ENCODE data around the gene CDC14B. TPM values are rescaled to one million over a fixed set of nuclear protein-coding genes. Genes with fewer than 3 reads are reported as not detected.
A peak's percentile ranks its signal among the peaks of the same experiment; 100 is the strongest.

CDC14B gene
- total and polyA plus RNA-seq, 2 experiments from 2014 or later: 48.5 to 49.4 TPM

- no peaks in the 10 kb centered on the region for H3K36me3 ChIP-seq
- H3K27ac ChIP-seq: peak overlapping the region; percentile 89
- H3K4me3 ChIP-seq: peak overlapping the region; percentile 97
- no peaks in the 10 kb centered on the region for H3K9me3 ChIP-seq (ENCODE audit: low read depth)
- no peaks in the 10 kb centered on the region for H3K27me3 ChIP-seq
- TF ChIP-seq, protein P1, sequence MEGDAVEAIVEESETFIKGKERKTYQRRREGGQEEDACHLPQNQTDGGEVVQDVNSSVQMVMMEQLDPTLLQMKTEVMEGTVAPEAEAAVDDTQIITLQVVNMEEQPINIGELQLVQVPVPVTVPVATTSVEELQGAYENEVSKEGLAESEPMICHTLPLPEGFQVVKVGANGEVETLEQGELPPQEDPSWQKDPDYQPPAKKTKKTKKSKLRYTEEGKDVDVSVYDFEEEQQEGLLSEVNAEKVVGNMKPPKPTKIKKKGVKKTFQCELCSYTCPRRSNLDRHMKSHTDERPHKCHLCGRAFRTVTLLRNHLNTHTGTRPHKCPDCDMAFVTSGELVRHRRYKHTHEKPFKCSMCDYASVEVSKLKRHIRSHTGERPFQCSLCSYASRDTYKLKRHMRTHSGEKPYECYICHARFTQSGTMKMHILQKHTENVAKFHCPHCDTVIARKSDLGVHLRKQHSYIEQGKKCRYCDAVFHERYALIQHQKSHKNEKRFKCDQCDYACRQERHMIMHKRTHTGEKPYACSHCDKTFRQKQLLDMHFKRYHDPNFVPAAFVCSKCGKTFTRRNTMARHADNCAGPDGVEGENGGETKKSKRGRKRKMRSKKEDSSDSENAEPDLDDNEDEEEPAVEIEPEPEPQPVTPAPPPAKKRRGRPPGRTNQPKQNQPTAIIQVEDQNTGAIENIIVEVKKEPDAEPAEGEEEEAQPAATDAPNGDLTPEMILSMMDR (IDR thresholded peaks at IDR 0.05; ENCODE audit: low read depth, low read length): no peak
- peak in 1 of 2 donors; percentile 50 for DNase-seq (ENCODE audit: low read depth in 1 of 2, low spot score in 1 of 2)
- H3K4me1 ChIP-seq (ENCODE audit: low read depth): peaks cover 9% of the 10 kb centered on the region
Measured at GRCh38 chr9:96450613-96451528, 168.8 kb downstream of the CDC14B start.

Other genes starting within 250 kb of the CDC14B start
- gene SLC35D2, start 236.1 kb downstream of the CDC14B start, total RNA-seq: 22.1 and 25.7 TPM in 2 replicates
- gene SLC35D2, start 236.1 kb downstream of the CDC14B start, polyA plus RNA-seq: 24.5 and 43.3 TPM in 2 replicates
- gene ZNF367, start 201.5 kb downstream of the CDC14B start, total RNA-seq: 2.5 and 3.0 TPM in 2 replicates
- gene ZNF367, start 201.5 kb downstream of the CDC14B start, polyA plus RNA-seq: 0.89 and 3.0 TPM in 2 replicates
- gene HABP4, start 169.7 kb downstream of the CDC14B start, total RNA-seq: 32.8 and 41.0 TPM in 2 replicates
- gene HABP4, start 169.7 kb downstream of the CDC14B start, polyA plus RNA-seq: 69.6 and 71.2 TPM in 2 replicates
- gene PRXL2C, start 35.5 kb upstream of the CDC14B start, total RNA-seq: 6.4 and 8.1 TPM in 2 replicates
- 6.1 and 12.5 TPM in 2 replicates for gene PRXL2C, start 35.5 kb upstream of the CDC14B start, polyA plus RNA-seq
- 9.9 and 12.5 TPM in 2 replicates for gene ZNF510, start 158.2 kb upstream of the CDC14B start, total RNA-seq
- 3.8 and 4.9 TPM in 2 replicates for gene ZNF510, start 158.2 kb upstream of the CDC14B start, polyA plus RNA-seq
- gene ZNF782, start 234.7 kb upstream of the CDC14B start, total RNA-seq: 5.5 and 6.7 TPM in 2 replicates
- gene ZNF782, start 234.7 kb upstream of the CDC14B start, polyA plus RNA-seq: 2.7 and 3.0 TPM in 2 replicates